ENCODE data around the gene WBP4. TPM values are rescaled to one million over a fixed set of nuclear protein-coding genes. Genes with fewer than 3 reads are reported as not detected.
A peak's percentile ranks its signal among the peaks of the same experiment; 100 is the strongest.
"Not testable (repeated sequence)": the region's sequence is repeated elsewhere in the genome, so short reads cannot be mapped to it uniquely, and the experiment has no call there.

WBP4 gene
- total and polyA plus RNA-seq, 2 of the 4 experiments (the other 2 are of a cell fraction): 4.3 to 11.0 TPM

GRCh38 chr13:41130356-41130755 lies 69.0 kb downstream of the WBP4 start:
- WGBS, 2 experiments (ENCODE audit: extremely low coverage in 2 of 2, insufficient read length in 1 of 2): no CpG with 5 or more reads among the region's 3 CpGs
- Histone ChIP-seq H4K5ac (ENCODE audit: low read depth, low read length) (no peak overlapping the region), H2BK15ac (ENCODE audit: low read depth, low read length) (no peak overlapping the region), H2AK5ac (ENCODE audit: low read depth, low read length) (no peak overlapping the region), H3K14ac (replicated peaks; ENCODE audit: low read depth, low read length) (0 out of 2 replicates have a peak overlapping the region, but pooled peaks have one; percentile 27), H3K4ac (ENCODE audit: low read depth, low read length) (no peak overlapping the region), H3K18ac (ENCODE audit: low read depth, low read length) (no peak overlapping the region; the same call in 1 of the 2 replicates), H3K9me3 (ENCODE audit: control insufficient read depth, insufficient read depth, low read length) (no peaks in the 10 kb centered on the region), H3K23ac (ENCODE audit: low read depth, low read length) (no peak overlapping the region; the same call in 1 of the 2 replicates), H3K9me1 (ENCODE audit: insufficient read depth, low read length) (peaks cover 5% of the 10 kb centered on the region; the same call in 1 of the 2 replicates), H3K4me2 (ENCODE audit: low read depth, low read length) (peak overlapping the region; percentile 87), H4K91ac (ENCODE audit: insufficient read depth, low read depth, low read length) (no peak overlapping the region), H3K27ac (ENCODE audit: insufficient read depth, low read length) (no peak overlapping the region), H4K20me1 (ENCODE audit: insufficient read depth, low read length) (no peaks in the 10 kb centered on the region), H3K4me3 (ENCODE audit: insufficient read depth, low read depth, low read length) (peak overlapping the region; percentile 38; the same call in 1 of the 2 replicates), H2AFZ (replicated peaks; ENCODE audit: low read length, poor library complexity) (no peak overlapping the region), H3K36me3 (ENCODE audit: control insufficient read depth, insufficient read depth, low read length) (0 out of 2 replicates have a peak, but pooled peaks cover 7% of the 10 kb centered on the region), H3K4me1 (ENCODE audit: control insufficient read depth, insufficient read depth, low read length) (peaks cover 10% of the 10 kb centered on the region), H2AK9ac (replicated peaks; ENCODE audit: low read depth, low read length, poor library complexity) (peak overlapping the region; percentile 7), H2BK5ac (ENCODE audit: low read depth, low read length, poor library complexity, severe bottlenecking) (no peak overlapping the region), H3K79me1 (ENCODE audit: low read depth in 1 of 2, low read length in 2 of 2) (peaks cover 31 to 40% of the 10 kb centered on the region in 2 experiments), H3K56ac (ENCODE audit: extremely low read depth, insufficient read depth, low read length) (no peak overlapping the region), H2BK120ac (ENCODE audit: low read depth, low read length) (no peak overlapping the region), H3K27me3 (ENCODE audit: control insufficient read depth, insufficient read depth, low read length) (no peaks in the 10 kb centered on the region), H4K8ac (ENCODE audit: low read depth in 2 of 2, low read length in 2 of 2) (no peak overlapping the region), H2BK20ac (ENCODE audit: low read depth, low read length) (no peak overlapping the region), H3K9ac (ENCODE audit: low read depth, low read length) (no peak overlapping the region)
- CTCF ChIA-PET: no interaction called here
- no TSS peak for BruUV-seq (replicated peaks)
- ATAC-seq (ENCODE audit: low read depth) (no peak), DNase-seq (peak; percentile 37)
- POLR2A ChIA-PET (ENCODE audit: unreplicated experiment): no interaction called here
- dilution Hi-C loops (cut with HindIII; ENCODE audit: low sequenced_read_pairs, unreplicated experiment) (no loop called here), intact Hi-C loops (cut with micrococcal nuclease) (loop anchor here (5.0 kb wide), 1 partner anchor 92 kb away; no protein-coding TSS in a partner anchor), in situ Hi-C loops (cut with MboI; ENCODE audit: low sequenced_read_pairs) (no loop called here)
- TF ChIP-seq RFX5 (IDR thresholded peaks at IDR 0.05; ENCODE audit: low read depth, low read length) (no peak), CHD1 (IDR thresholded peaks at IDR 0.05; ENCODE audit: low read depth, low read length) (no peak), RCOR1 (IDR thresholded peaks at IDR 0.05; ENCODE audit: insufficient replicate concordance, low read length) (no peak), NFE2L2 (IDR thresholded peaks at IDR 0.05; ENCODE audit: low read depth, low read length) (no peak)

- H2BK120ac ChIP-seq (ENCODE audit: low read depth, low read length); H3K9me3 ChIP-seq (ENCODE audit: control insufficient read depth, insufficient read depth, low read length); H3K4ac ChIP-seq (ENCODE audit: low read depth, low read length); dilution Hi-C loops (cut with HindIII; ENCODE audit: low sequenced_read_pairs, unreplicated experiment); H2AK9ac ChIP-seq (replicated peaks; ENCODE audit: low read depth, low read length, poor library complexity); H3K27ac ChIP-seq (ENCODE audit: insufficient read depth, low read length); H3K4me3 ChIP-seq (ENCODE audit: insufficient read depth, low read depth, low read length); ATAC-seq (ENCODE audit: low read depth); H2BK5ac ChIP-seq (ENCODE audit: low read depth, low read length, poor library complexity, severe bottlenecking); H3K18ac ChIP-seq (ENCODE audit: low read depth, low read length); DNase-seq; BruUV-seq (replicated peaks); H3K23ac ChIP-seq (ENCODE audit: low read depth, low read length); H3K9me1 ChIP-seq (ENCODE audit: insufficient read depth, low read length); H2BK15ac ChIP-seq (ENCODE audit: low read depth, low read length); H4K5ac ChIP-seq (ENCODE audit: low read depth, low read length); H3K14ac ChIP-seq (replicated peaks; ENCODE audit: low read depth, low read length); H2AK5ac ChIP-seq (ENCODE audit: low read depth, low read length); H3K36me3 ChIP-seq (ENCODE audit: control insufficient read depth, insufficient read depth, low read length); H4K91ac ChIP-seq (ENCODE audit: insufficient read depth, low read depth, low read length); CTCF ChIA-PET; H2BK20ac ChIP-seq (ENCODE audit: low read depth, low read length); H3K9ac ChIP-seq (ENCODE audit: low read depth, low read length); H3K56ac ChIP-seq (ENCODE audit: extremely low read depth, insufficient read depth, low read length); in situ Hi-C loops (cut with MboI; ENCODE audit: low sequenced_read_pairs); H4K8ac ChIP-seq (ENCODE audit: low read depth in 2 of 2, low read length in 2 of 2); H3K27me3 ChIP-seq (ENCODE audit: control insufficient read depth, insufficient read depth, low read length); H4K20me1 ChIP-seq (ENCODE audit: insufficient read depth, low read length); H2AFZ ChIP-seq (replicated peaks; ENCODE audit: low read length, poor library complexity): not testable (repeated sequence)
- peaks cover 31 to 40% of the 10 kb centered on the region in 2 experiments for H3K79me1 ChIP-seq (ENCODE audit: low read depth in 1 of 2, low read length in 2 of 2)
- 90% methylated on average over 2 of the region's 4 CpGs; no CpG with 5 or more reads in 1 of the 2 experiments for WGBS, 2 experiments (ENCODE audit: extremely low coverage in 2 of 2, insufficient read length in 1 of 2)
- intact Hi-C loops (cut with micrococcal nuclease): loop anchor here (5.0 kb wide), 1 partner anchor 91 kb away; no protein-coding TSS in a partner anchor
- H3K4me2 ChIP-seq (ENCODE audit: low read depth, low read length): peak overlapping the region; percentile 87
- POLR2A ChIA-PET (ENCODE audit: unreplicated experiment): interaction anchor here (0.9 kb wide), 1 partner anchor 16 kb away, joined by 5 read pairs; no protein-coding TSS in a partner anchor
- peaks cover 10% of the 10 kb centered on the region for H3K4me1 ChIP-seq (ENCODE audit: control insufficient read depth, insufficient read depth, low read length)
These were observed 69.9 kb downstream of the WBP4 start for GRCh38 chr13:41131189-41131588.

Measured in IMR-90 (cell line).